ENCODE results near the gene SUSD6. TPM values are rescaled to one million over a fixed set of nuclear protein-coding genes. Genes with fewer than 3 reads are reported as not detected.

SUSD6 gene
- total and polyA plus RNA-seq, 9 of the 15 experiments (the other 6 are each of a cell fraction or from before 2014, with no cell fraction given): 2.9 to 20.7 (median 5.6) TPM

- no TSS peak for BruUV-seq (replicated peaks)
- intact Hi-C loops (cut with micrococcal nuclease) (loop anchor here (1.0 to 10.0 kb wide), 2 partner anchors 27 to 330 kb away; no protein-coding TSS in a partner anchor), in situ Hi-C loops (cut with MboI) (loop anchor here (25.0 kb wide), 1 partner anchor 462 kb away; no protein-coding TSS in a partner anchor)
- 0 out of 2 replicates have a peak overlapping the region, but pooled peaks have one; percentile 2 for H2AFZ ChIP-seq (ENCODE audit: low read depth, low read length)
- H3K9ac ChIP-seq (ENCODE audit: insufficient read depth in 1 of 2, low read depth in 2 of 2, low read length in 2 of 2): no peak overlapping the region
- CTCF ChIA-PET (ENCODE audit: low intra/inter-chr PET ratio): interaction anchor here (0.6 to 1.9 kb wide), 4 partner anchors 39 to 743 kb away, joined by 3 to 6 read pairs (median 3); no protein-coding TSS in a partner anchor
- no peak for FAIRE-seq
- H4K20me1 ChIP-seq (replicated peaks; ENCODE audit: control insufficient read depth, insufficient read depth, low read length): no peaks in the 10 kb centered on the region
- no peak for ATAC-seq
- H3K4me3 ChIP-seq: no peak overlapping the region
- H3K36me3 ChIP-seq (ENCODE audit: control insufficient read depth, insufficient read depth, low read length): no peaks in the 10 kb centered on the region
- H3K9me1 ChIP-seq (ENCODE audit: control insufficient read depth, insufficient read depth, low read length): no peaks in the 10 kb centered on the region
- no peaks in the 10 kb centered on the region for H3K79me2 ChIP-seq (ENCODE audit: control insufficient read depth, insufficient read depth, low read length)
- DNase-seq (ENCODE audit: extremely low read depth in 1 of 4, low spot score in 3 of 4): no peak
- 0% methylated on average over 5 of the region's 5 CpGs for WGBS (ENCODE audit: insufficient coverage, low coverage, missing lambda C conversion rate)
- H3K4me2 ChIP-seq (ENCODE audit: insufficient read depth, low read length): no peak overlapping the region
- peaks cover 3 to 17% of the 10 kb centered on the region in 2 experiments; a peak in 3 of 5 replicates for H3K4me1 ChIP-seq (replicated peaks in 1 of 2; ENCODE audit: control insufficient read depth in 2 of 2, insufficient read depth in 2 of 2, low read length in 2 of 2)
- POLR2A ChIA-PET: interaction anchor here (0.6 kb wide), 3 partner anchors 31 to 238 kb away, joined by 3 read pairs; no protein-coding TSS in a partner anchor
- no peaks in the 10 kb centered on the region for H3K9me3 ChIP-seq (replicated peaks; ENCODE audit: control insufficient read depth, insufficient read depth, low read depth, low read length)
- TF ChIP-seq ZNF561 (CRISPR knock-in tag; conservative IDR thresholded peaks at IDR 0.05) (no peak), ZNF134 (CRISPR knock-in tag; conservative IDR thresholded peaks at IDR 0.05) (no peak), TAF1 (IDR thresholded peaks at IDR 0.05; ENCODE audit: control insufficient read depth, extremely low read depth, insufficient read depth, low read length, severe bottlenecking) (no peak), ID3 (CRISPR knock-in tag; IDR thresholded peaks at IDR 0.05) (no peak), ID3 (tag; IDR thresholded peaks at IDR 0.05) (no peak), GMEB1 (CRISPR knock-in tag; IDR thresholded peaks at IDR 0.05) (no peak), ZSCAN32 (CRISPR knock-in tag; IDR thresholded peaks at IDR 0.05) (no peak), KDM4B (IDR thresholded peaks at IDR 0.05; ENCODE audit: borderline replicate concordance in 2 of 2, low read depth in 1 of 2) (no peak)
- H3K27me3 ChIP-seq (ENCODE audit: control insufficient read depth in 2 of 2, insufficient read depth in 2 of 2, low read length in 2 of 2): peaks cover 0 to 29% of the 10 kb centered on the region in 2 experiments; a peak in 3 of 5 replicates
- no peak overlapping the region for H3K27ac ChIP-seq (ENCODE audit: extremely low read depth, low read depth, low read length)
Observed at GRCh38 chr14:69574954-69575295, 36.5 kb upstream of the SUSD6 start.
